Measurements from ENCODE around the gene MAGEA2. TPM values are rescaled to one million over a fixed set of nuclear protein-coding genes. Genes with fewer than 3 reads are reported as not detected.
"Not testable (repeated sequence)": the region's sequence is repeated elsewhere in the genome, so short reads cannot be mapped to it uniquely, and the experiment has no call there.

The MAGEA2 gene, protein sequence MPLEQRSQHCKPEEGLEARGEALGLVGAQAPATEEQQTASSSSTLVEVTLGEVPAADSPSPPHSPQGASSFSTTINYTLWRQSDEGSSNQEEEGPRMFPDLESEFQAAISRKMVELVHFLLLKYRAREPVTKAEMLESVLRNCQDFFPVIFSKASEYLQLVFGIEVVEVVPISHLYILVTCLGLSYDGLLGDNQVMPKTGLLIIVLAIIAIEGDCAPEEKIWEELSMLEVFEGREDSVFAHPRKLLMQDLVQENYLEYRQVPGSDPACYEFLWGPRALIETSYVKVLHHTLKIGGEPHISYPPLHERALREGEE
- total RNA-seq: not detected
- not detected for polyA plus RNA-seq
- long read RNA-seq, donor 1: 0 reads
- long read RNA-seq, donor 2: 0 reads
- long read RNA-seq, donor 3: 0 reads
- long read RNA-seq, donor 4: 0 reads
- long read RNA-seq, donor 5: 0 reads
- long read RNA-seq, donor 6: 0 reads
- long read RNA-seq, donor 7: 0 reads
- long read RNA-seq, donor 8: 0 reads
- long read RNA-seq, donor 9: 0 reads
- long read RNA-seq, donor 10: 0 reads

DNA sequence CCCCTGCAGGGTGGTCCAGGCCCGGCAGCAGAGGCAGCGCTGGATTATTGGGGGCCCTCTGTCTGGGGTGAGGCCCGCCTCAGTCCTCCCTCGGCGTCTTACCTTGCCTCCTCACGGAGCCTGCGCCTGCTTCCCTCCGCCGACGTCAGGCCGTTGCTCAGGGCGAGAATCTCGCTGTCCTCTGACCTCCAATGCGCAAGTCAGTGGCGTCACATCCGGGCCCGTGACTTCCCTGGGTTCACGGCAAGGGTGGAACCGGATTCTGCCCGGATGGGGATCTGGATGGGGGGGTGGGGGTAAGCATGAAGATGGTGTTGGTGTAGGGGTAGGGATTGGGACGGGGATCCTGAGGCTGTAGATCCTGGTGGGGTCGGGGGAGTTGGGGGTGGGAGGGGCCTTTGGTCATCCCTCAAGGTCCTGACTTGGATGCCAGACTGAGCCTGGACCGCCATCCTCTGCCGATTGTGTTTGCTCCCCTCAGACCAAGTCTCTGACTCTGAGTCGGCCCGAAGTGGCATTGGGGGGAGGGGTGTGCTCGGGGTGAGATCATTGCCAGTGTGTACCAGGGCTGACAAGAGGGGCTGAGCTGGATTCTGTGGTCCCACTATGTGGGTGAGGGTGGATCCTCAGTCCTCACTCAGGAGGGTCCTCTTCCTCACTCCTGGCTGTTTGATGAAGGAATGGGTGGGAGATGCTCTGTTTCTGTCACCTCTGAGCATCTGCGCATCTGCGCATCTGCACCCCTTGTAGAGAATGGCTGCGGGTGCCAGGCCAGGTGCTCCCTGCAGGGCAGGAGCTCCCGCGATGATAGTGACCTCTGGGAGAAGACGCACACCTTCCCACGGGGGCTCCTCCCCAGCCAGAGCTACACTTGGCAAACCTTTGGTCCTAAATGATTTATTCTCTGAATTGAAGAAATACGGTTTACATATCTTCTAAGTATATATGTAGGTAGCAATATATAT lies at the start of gene MAGEA2:
TSS of gene MAGEA2 (minus strand) at position 157 of the 965 bp plus-strand sequence. CDS start 2,479 bp downstream, outside the sequence.
- intact Hi-C loops (cut with DNase I; ENCODE audit: low total_unique reads); DNase-seq; H3K27ac ChIP-seq; H3K36me3 ChIP-seq; H3K9me3 ChIP-seq; H3K27me3 ChIP-seq; H3K4me3 ChIP-seq; H3K4me1 ChIP-seq: not testable (repeated sequence)
- no CpG with 5 or more reads among the region's 35 CpGs for WGBS, 5 donors

DNA sequence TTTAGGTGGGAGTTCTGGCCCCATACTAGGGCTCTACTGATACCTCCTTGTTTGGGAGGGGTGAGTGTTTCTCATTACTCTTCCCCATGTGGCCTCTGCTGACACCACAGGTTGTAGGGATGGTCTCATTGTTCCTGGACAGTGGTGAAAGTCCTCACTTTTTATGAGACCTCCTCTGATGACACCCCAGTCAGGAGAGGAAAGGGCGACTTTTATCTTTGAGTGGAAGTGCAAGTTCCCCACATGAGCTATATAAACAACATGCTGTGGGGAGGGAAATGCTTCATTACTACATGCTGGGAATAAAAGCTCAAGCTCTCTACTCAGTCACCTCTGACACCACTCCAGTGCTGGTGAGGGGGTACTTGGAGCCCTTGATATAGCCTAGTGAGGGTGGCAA lies 45.3 kb upstream of the MAGEA2 start:
- no peak for DNase-seq
- 36 to 83% (median 63%) methylated on average over 1 of the region's 1 CpG for WGBS, 5 donors
- Histone ChIP-seq H3K27me3 (peaks cover 0 to 11% (median 0%) of the 10 kb centered on the region in 3 donors), H3K4me3 (no peak overlapping the region), H3K27ac (no peak overlapping the region), H3K36me3 (no peaks in the 10 kb centered on the region), H3K4me1 (no peaks in the 10 kb centered on the region), H3K9me3 (no peaks in the 10 kb centered on the region)
- intact Hi-C loops (cut with DNase I; ENCODE audit: low total_unique reads): no loop called here
- no peak for TF ChIP-seq POLR2A (IDR thresholded peaks at IDR 0.05)
- TF ChIP-seq EP300 (IDR thresholded peaks at IDR 0.05): no peak
- TF ChIP-seq, protein P1, sequence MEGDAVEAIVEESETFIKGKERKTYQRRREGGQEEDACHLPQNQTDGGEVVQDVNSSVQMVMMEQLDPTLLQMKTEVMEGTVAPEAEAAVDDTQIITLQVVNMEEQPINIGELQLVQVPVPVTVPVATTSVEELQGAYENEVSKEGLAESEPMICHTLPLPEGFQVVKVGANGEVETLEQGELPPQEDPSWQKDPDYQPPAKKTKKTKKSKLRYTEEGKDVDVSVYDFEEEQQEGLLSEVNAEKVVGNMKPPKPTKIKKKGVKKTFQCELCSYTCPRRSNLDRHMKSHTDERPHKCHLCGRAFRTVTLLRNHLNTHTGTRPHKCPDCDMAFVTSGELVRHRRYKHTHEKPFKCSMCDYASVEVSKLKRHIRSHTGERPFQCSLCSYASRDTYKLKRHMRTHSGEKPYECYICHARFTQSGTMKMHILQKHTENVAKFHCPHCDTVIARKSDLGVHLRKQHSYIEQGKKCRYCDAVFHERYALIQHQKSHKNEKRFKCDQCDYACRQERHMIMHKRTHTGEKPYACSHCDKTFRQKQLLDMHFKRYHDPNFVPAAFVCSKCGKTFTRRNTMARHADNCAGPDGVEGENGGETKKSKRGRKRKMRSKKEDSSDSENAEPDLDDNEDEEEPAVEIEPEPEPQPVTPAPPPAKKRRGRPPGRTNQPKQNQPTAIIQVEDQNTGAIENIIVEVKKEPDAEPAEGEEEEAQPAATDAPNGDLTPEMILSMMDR (IDR thresholded peaks at IDR 0.05): no peak
- no peak for TF ChIP-seq POLR2AphosphoS5 (IDR thresholded peaks at IDR 0.05)

DNA sequence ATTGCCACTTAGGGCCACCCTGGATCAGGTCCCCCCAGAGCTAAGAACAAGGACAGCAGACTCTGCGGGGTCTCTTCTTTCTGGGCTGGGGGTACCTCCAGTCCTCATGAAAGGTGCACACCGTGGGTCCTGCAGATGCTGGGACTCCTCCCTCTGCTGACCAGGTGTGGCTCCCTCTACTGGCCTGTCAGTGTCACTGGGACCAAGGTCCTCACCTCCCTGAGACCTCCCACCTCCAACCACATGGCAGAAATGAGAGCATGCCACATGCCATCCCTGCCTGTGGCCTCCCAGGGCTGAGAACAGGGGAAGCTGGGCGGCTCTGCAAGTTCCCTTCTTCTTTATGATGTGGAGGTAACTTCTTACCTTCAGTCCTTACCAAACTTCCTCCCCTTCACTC lies 33.4 kb upstream of the MAGEA2 start:
- H3K27ac ChIP-seq; H3K27me3 ChIP-seq; H3K4me1 ChIP-seq; H3K4me3 ChIP-seq; intact Hi-C loops (cut with DNase I; ENCODE audit: low total_unique reads); DNase-seq; H3K9me3 ChIP-seq; H3K36me3 ChIP-seq: not testable (repeated sequence)
- no CpG with 5 or more reads among the region's 3 CpGs for WGBS, 5 donors

DNA sequence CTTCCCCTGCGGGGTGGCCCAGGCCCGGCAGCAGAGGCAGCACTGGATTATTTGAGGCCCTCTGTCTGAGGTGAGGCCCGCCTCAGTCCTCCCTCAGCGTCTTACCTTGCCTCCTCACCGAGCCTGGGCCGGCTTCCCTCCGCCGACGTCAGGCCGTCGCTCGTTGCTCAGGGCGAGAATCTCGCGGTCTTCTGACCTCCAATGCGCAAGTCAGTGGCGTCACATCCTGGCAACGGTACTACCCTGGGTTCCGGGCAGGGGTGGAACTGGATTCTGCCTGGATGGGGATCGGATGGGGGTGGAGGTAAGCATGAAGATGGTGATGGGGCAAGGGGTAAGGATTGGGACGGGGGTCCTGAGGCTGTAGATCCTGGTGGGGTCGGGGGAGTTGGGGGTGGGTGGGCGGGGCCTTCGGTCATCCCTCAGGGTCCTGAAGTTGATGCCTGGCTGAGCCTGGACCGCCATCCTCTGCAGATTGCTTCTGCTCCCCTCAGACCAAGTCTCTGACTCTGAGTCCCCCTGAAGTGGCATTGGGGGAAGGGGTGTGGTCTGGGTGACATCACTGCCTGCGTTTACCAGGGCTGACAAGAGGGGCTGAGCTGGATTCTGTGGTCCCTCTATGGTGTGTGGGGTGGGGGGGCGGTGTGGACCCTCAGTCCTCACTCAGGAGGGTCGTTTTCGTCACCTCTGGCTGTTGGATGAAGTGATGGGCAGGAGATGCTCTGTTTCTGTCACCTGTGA lies 16.1 kb upstream of the MAGEA2 start, which contains the start of gene MAGEA6:
TSS of gene MAGEA6 (minus strand) at position 141 of the 741 bp plus-strand sequence. CDS start 2,039 bp downstream, outside the sequence.
- H3K27me3 ChIP-seq; intact Hi-C loops (cut with DNase I; ENCODE audit: low total_unique reads); H3K27ac ChIP-seq; H3K9me3 ChIP-seq; H3K4me3 ChIP-seq; DNase-seq; H3K36me3 ChIP-seq; H3K4me1 ChIP-seq: not testable (repeated sequence)
- WGBS, 5 donors: 40 to 76% methylated on average over 1 to 2 of the region's 29 CpGs; no CpG with 5 or more reads in 3 of the 5 donors

DNA sequence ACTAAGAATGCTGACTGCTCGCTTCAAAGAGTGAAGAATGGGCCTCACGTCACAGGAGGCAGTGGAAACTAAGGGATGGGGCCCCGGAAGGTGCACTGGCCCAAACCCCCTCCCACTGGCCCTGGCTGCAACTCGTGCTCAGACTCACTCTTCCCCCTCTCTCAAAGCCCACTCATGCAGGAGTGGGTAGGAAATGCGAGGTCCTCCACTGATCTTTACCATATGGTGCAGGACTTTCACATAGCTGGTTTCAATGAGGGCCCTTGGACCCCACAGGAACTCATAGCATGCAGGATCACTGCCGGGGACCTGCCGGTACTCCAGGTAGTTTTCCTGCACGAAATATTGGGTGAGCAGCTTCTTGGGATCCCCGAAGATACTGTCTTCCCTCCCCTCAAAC lies 12.9 kb upstream of the MAGEA2 start:
- H3K27me3 ChIP-seq; H3K9me3 ChIP-seq; intact Hi-C loops (cut with DNase I; ENCODE audit: low total_unique reads); H3K4me3 ChIP-seq; H3K36me3 ChIP-seq; DNase-seq; H3K27ac ChIP-seq; H3K4me1 ChIP-seq: not testable (repeated sequence)
- WGBS, 5 donors: 60 to 78% (median 66%) methylated on average over 1 to 9 of the region's 9 CpGs

DNA sequence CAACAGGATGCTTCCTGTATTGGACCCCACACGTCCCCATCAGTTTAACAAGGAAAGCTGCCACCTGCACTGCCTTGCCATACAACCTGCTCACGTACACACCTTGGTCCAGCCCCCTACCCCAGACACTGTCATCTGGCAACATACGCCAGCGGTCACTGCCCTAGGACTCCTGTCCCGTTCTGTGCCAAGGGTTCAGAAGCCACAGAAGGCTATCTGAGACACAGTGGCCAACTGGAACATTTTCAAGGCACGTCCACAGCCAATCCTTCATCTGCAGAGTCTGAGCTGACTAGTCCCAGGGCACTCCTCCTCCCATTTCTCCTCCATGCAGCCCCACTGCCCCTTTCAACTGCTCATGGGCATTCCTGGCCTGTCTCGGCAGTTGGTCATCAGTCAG lies 7.9 kb upstream of the MAGEA2 start:
- 82 to 97% (median 86%) methylated on average over 2 to 3 of the region's 7 CpGs; no CpG with 5 or more reads in 2 of the 5 donors for WGBS, 5 donors
- H3K4me3 ChIP-seq; H3K36me3 ChIP-seq; H3K9me3 ChIP-seq; H3K4me1 ChIP-seq; intact Hi-C loops (cut with DNase I; ENCODE audit: low total_unique reads); H3K27me3 ChIP-seq; H3K27ac ChIP-seq; DNase-seq: not testable (repeated sequence)

DNA sequence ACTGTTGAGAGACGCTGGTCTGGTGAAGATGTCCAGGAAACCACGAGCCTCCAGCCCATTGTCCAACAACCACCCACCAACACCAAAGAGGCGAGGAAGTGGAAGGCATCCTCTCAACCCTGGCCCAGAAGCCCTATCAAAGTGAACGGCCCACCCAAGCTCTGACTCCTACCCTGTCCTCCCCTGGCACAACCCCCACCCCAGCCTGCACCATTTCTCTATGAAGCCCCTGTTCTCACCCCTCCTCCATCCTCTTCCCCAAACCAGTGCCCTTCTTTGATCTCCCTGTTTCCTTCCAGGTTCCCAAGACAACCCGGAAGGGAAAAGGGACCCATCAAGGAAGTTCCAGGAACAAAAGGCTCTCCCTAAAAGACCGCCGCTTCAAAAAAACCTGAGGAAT lies 5.9 kb upstream of the MAGEA2 start:
- WGBS, 5 donors: 46 to 100% (median 60%) methylated on average over 1 to 4 of the region's 7 CpGs
- H3K27me3 ChIP-seq; H3K4me1 ChIP-seq; DNase-seq; H3K36me3 ChIP-seq; H3K9me3 ChIP-seq; intact Hi-C loops (cut with DNase I; ENCODE audit: low total_unique reads); H3K27ac ChIP-seq; H3K4me3 ChIP-seq: not testable (repeated sequence)

DNA sequence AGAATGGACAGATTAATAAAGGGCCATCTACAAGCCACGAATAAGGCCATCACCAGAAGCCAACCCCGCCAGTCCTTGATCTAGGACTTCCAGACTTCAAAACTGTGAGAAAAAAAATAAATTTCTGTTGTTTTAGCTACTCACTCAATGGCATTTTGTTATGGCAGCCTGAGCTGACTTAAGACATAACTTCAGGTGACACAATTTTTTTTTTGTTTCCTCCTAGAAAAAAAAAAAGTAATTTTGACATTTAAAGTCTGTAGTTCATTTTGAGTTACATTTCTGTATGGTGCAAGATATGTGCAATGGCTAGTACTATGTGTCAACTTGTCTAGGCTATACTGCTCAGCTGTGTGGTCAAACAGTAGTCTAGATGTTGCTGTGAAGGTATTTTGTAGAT lies 5.3 kb upstream of the MAGEA2 start, which contains the start of gene CSAG3:
TSS of gene CSAG3 (plus strand) at position 301 of the 400 bp plus-strand sequence.
- H3K27me3 ChIP-seq; intact Hi-C loops (cut with DNase I; ENCODE audit: low total_unique reads); H3K27ac ChIP-seq; H3K36me3 ChIP-seq; H3K4me1 ChIP-seq; DNase-seq; H3K4me3 ChIP-seq; H3K9me3 ChIP-seq: not testable (repeated sequence)
- no CpG with 5 or more reads among the region's 2 CpGs for WGBS, 5 donors

DNA sequence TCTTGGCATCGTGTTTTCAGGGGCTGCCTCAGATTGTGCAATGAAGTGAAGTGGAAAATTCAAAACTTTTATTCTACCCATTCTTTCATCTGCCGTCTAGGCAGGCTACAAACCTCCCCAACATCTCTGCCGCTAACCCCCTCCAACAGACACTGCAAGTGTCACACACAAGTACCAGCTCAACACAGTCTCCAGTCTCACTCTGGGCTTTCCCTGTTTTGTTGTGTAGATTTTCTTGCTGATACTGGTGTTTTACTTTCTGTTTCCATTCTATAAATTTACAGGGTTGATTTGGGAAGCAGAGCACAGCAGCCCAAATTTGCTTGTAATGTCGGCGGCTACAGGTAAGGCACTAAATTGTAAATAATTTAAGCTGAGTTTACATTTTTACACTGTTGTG lies 1.2 kb upstream of the MAGEA2 start:
- H3K9me3 ChIP-seq; H3K27ac ChIP-seq; intact Hi-C loops (cut with DNase I; ENCODE audit: low total_unique reads); H3K4me3 ChIP-seq; H3K27me3 ChIP-seq; H3K36me3 ChIP-seq; DNase-seq; H3K4me1 ChIP-seq: not testable (repeated sequence)
- WGBS, 5 donors: no CpG with 5 or more reads among the region's 5 CpGs

Data from stomach (tissue), 19 donors.